ENCODE data around the gene ANKRD60.

ANKRD60 gene

DNA sequence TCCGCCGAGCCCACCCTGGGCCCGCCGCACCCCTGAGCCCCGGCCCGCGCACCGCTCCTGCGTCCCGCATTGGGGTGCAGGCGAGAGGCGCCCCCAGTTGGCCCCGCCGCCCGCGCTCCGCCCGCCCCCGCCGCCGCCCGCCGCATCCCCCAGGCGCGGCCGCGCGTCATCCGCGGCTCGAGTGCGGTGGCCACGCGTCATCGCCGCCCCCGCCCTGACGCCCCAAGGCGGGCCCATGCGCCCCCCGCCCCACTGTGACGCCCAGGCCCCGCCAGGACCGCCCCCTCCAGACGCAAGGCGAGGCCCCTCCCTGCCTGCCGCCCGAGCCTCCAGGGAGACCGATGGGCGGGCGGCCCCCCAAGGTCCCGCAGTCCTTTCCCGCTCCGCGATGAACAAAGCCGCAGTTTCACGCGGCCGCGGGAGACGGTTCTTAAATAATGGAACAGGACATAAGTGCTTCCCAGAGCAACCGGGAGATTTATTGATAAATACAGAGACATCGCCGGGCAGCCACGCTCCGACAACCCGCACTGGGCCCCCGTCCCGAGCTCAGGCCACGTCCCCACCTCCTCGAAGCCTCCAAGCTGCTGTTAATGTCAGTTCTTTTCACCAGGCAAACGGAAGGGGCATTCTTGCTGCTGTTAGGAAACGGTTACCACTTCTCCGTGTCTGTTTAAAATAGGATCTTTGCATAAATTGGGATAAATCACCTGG lies at the start of gene ANKRD60:
Gene ANKRD60 (minus strand): TSS at position 170 of the 714 bp plus-strand sequence. CDS start 0 bp downstream, at position 170.
- H3K4me1 ChIP-seq (ENCODE audit: control insufficient read depth, insufficient read depth, low read length) = no peaks in the 10 kb centered on the region
- H3K9me3 ChIP-seq (ENCODE audit: control insufficient read depth, insufficient read depth, low read depth, low read length) = no peaks in the 10 kb centered on the region
- H3K9ac ChIP-seq (ENCODE audit: low read length) = peak within 1 kb of the TSS; percentile 79
- peak within 1 kb of the TSS; percentile 67 for H3K4me3 ChIP-seq (ENCODE audit: low read depth, low read length)
- H3K27ac ChIP-seq (ENCODE audit: low read depth, low read length) = peak within 1 kb of the TSS; percentile 54
- no peaks in the 10 kb centered on the region for H3K36me3 ChIP-seq (ENCODE audit: control insufficient read depth, insufficient read depth, low read length)
- peaks cover 50% of the 10 kb centered on the region for H3K27me3 ChIP-seq (ENCODE audit: control insufficient read depth, insufficient read depth, low read length)

GRCh38 chr20:58277578-58278472 lies 49.4 kb upstream of the ANKRD60 start:
- no peak overlapping the region for H3K4me3 ChIP-seq (ENCODE audit: low read depth, low read length)
- H3K27me3 ChIP-seq (ENCODE audit: control insufficient read depth, insufficient read depth, low read length) = no peaks in the 10 kb centered on the region
- H3K9me3 ChIP-seq (ENCODE audit: control insufficient read depth, insufficient read depth, low read depth, low read length) = peaks cover 3% of the 10 kb centered on the region; the same call in 1 of the 2 replicates
- H3K4me1 ChIP-seq (ENCODE audit: control insufficient read depth, insufficient read depth, low read length) = no peaks in the 10 kb centered on the region
- no peak overlapping the region for H3K9ac ChIP-seq (ENCODE audit: low read length)
- H3K27ac ChIP-seq (ENCODE audit: low read depth, low read length) = no peak overlapping the region
- H3K36me3 ChIP-seq (ENCODE audit: control insufficient read depth, insufficient read depth, low read length) = peaks cover 4% of the 10 kb centered on the region; the same call in 1 of the 2 replicates

DNA sequence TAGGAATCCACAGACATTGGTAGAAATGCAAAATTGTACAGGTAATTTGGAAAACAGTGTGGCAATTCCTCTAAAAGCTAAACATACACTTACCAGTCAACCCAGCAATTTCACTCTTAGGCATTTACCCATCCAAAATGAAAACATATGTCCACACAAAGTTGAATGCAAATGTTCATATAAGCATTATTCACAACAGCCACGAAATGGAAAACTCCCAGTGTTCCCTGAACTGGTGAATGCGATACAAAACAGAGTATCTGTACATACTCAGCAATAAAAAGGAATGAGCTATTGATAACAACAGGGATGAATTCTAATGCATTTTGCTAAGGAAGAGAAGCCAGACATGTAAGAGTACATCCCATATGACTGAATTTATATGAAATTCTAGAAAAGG lies 48.7 kb upstream of the ANKRD60 start:
- peaks cover 3% of the 10 kb centered on the region; the same call in 1 of the 2 replicates for H3K9me3 ChIP-seq (ENCODE audit: control insufficient read depth, insufficient read depth, low read depth, low read length)
- H3K9ac ChIP-seq (ENCODE audit: low read length) = no peak overlapping the region
- no peaks in the 10 kb centered on the region for H3K27me3 ChIP-seq (ENCODE audit: control insufficient read depth, insufficient read depth, low read length)
- H3K4me3 ChIP-seq (ENCODE audit: low read depth, low read length) = no peak overlapping the region
- H3K36me3 ChIP-seq (ENCODE audit: control insufficient read depth, insufficient read depth, low read length) = peaks cover 6% of the 10 kb centered on the region; the same call in 1 of the 2 replicates
- H3K27ac ChIP-seq (ENCODE audit: low read depth, low read length) = no peak overlapping the region
- no peaks in the 10 kb centered on the region for H3K4me1 ChIP-seq (ENCODE audit: control insufficient read depth, insufficient read depth, low read length)

- Histone ChIP-seq H3K4me1 (ENCODE audit: control insufficient read depth, insufficient read depth, low read length) (no peaks in the 10 kb centered on the region), H3K9me3 (ENCODE audit: control insufficient read depth, insufficient read depth, low read depth, low read length) (peaks cover 3% of the 10 kb centered on the region; the same call in 1 of the 2 replicates), H3K9ac (ENCODE audit: low read length) (no peak overlapping the region), H3K27ac (ENCODE audit: low read depth, low read length) (no peak overlapping the region), H3K36me3 (ENCODE audit: control insufficient read depth, insufficient read depth, low read length) (peaks cover 11% of the 10 kb centered on the region), H3K4me3 (ENCODE audit: low read depth, low read length) (no peak overlapping the region), H3K27me3 (ENCODE audit: control insufficient read depth, insufficient read depth, low read length) (no peaks in the 10 kb centered on the region)
These were observed 45.9 kb upstream of the ANKRD60 start for GRCh38 chr20:58274384-58274783.

GRCh38 chr20:58271606-58272351 lies 43.3 kb upstream of the ANKRD60 start:
- no peak overlapping the region for H3K4me3 ChIP-seq (ENCODE audit: low read depth, low read length)
- peaks cover 3% of the 10 kb centered on the region; the same call in 1 of the 2 replicates for H3K9me3 ChIP-seq (ENCODE audit: control insufficient read depth, insufficient read depth, low read depth, low read length)
- H3K36me3 ChIP-seq (ENCODE audit: control insufficient read depth, insufficient read depth, low read length) = peaks cover 20% of the 10 kb centered on the region
- H3K27me3 ChIP-seq (ENCODE audit: control insufficient read depth, insufficient read depth, low read length) = no peaks in the 10 kb centered on the region
- H3K27ac ChIP-seq (ENCODE audit: low read depth, low read length) = no peak overlapping the region
- H3K4me1 ChIP-seq (ENCODE audit: control insufficient read depth, insufficient read depth, low read length) = peaks cover 8% of the 10 kb centered on the region; the same call in 1 of the 2 replicates
- H3K9ac ChIP-seq (ENCODE audit: low read length) = no peak overlapping the region

DNA sequence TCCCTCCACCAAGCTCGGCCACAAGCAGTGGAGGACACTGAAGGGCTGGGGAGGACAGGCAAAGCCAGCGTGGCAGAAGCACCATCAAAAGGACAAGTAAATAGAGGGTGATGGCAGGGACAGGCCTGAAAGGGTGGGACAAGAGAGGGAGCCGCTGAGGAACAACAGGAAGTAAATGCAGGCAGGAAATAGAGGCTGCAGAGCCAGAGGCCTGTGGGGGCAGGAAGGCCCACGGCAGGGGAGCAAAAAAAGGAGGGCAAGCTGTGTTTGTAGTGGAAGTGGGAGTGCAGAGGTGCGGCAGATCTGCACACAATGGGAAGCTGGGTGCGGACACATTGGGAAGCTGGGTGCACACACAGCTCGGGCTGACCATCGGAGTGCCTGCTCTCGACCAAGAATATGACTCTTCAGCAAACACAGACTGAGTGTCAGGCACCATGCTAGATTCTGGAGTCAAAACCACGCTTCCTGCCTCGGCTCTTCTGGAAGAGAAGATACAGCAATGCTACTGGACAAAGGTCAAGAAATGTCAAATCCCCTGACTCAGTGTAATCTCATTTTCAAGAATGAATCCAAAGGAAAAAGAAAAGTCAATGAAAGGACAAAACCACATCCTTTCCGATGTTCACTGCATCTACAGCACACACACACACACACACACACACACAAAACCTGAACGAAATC lies 40.6 kb upstream of the ANKRD60 start:
- Histone ChIP-seq H3K4me1 (ENCODE audit: control insufficient read depth, insufficient read depth, low read length) (peaks cover 8% of the 10 kb centered on the region; the same call in 1 of the 2 replicates), H3K36me3 (ENCODE audit: control insufficient read depth, insufficient read depth, low read length) (peaks cover 36% of the 10 kb centered on the region), H3K27me3 (ENCODE audit: control insufficient read depth, insufficient read depth, low read length) (no peaks in the 10 kb centered on the region), H3K4me3 (ENCODE audit: low read depth, low read length) (no peak overlapping the region), H3K9ac (ENCODE audit: low read length) (peak overlapping the region; percentile 17), H3K9me3 (ENCODE audit: control insufficient read depth, insufficient read depth, low read depth, low read length) (peaks cover 3% of the 10 kb centered on the region; the same call in 1 of the 2 replicates), H3K27ac (ENCODE audit: low read depth, low read length) (no peak overlapping the region)

- peaks cover under 1% of the 10 kb centered on the region; the same call in 1 of the 2 replicates for H3K9me3 ChIP-seq (ENCODE audit: control insufficient read depth, insufficient read depth, low read depth, low read length)
- peaks cover 8% of the 10 kb centered on the region; the same call in 1 of the 2 replicates for H3K4me1 ChIP-seq (ENCODE audit: control insufficient read depth, insufficient read depth, low read length)
- no peak overlapping the region for H3K27ac ChIP-seq (ENCODE audit: low read depth, low read length)
- H3K27me3 ChIP-seq (ENCODE audit: control insufficient read depth, insufficient read depth, low read length) = no peaks in the 10 kb centered on the region
- H3K9ac ChIP-seq (ENCODE audit: low read length) = no peak overlapping the region
- no peak overlapping the region for H3K4me3 ChIP-seq (ENCODE audit: low read depth, low read length)
- H3K36me3 ChIP-seq (ENCODE audit: control insufficient read depth, insufficient read depth, low read length) = peaks cover 34% of the 10 kb centered on the region
These were observed 40.0 kb upstream of the ANKRD60 start for GRCh38 chr20:58268421-58268821.

DNA sequence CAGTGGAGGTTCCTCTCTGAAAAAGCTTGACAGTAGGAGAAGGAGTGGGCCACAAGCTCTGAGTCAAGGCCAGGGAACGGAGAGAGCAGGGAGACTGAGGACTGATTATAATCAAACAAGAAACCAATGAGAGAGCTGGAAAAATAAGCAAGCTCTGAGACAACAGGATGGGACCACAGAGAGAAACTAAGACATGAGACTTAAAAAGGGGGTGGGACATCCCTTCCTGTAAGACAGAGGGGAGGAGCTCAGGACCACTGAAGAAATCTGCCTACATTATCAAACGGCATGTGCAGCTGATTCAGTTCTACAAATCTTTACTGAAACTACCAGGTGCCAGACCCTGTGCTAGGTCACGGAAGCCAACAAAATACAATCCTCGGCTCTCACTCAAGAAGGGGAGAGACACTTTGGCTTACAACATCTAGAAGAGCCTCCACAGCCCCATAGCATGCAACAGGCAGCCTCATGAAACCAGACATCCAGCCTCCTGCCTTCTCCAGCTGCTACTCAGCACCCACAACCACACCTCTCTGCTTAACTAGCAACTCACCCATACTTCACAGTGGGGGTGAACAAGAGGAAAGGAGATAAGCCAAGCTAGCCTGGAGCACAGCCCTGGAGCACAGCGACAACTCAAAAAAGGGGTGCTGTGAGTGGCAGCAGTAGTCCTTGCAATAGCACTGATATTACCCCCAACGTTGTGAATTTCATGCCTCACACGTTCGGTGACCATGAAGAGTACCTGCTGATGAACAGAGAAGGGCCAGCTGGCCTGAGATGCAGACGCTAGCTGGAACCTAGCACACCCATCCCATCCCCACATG lies 39.1 kb upstream of the ANKRD60 start:
- H3K9me3 ChIP-seq (ENCODE audit: control insufficient read depth, insufficient read depth, low read depth, low read length) = no peaks in the 10 kb centered on the region
- no peak overlapping the region for H3K4me3 ChIP-seq (ENCODE audit: low read depth, low read length)
- no peak overlapping the region for H3K9ac ChIP-seq (ENCODE audit: low read length)
- peaks cover 36% of the 10 kb centered on the region for H3K36me3 ChIP-seq (ENCODE audit: control insufficient read depth, insufficient read depth, low read length)
- no peaks in the 10 kb centered on the region for H3K27me3 ChIP-seq (ENCODE audit: control insufficient read depth, insufficient read depth, low read length)
- H3K27ac ChIP-seq (ENCODE audit: low read depth, low read length) = no peak overlapping the region
- peaks cover 8% of the 10 kb centered on the region; the same call in 1 of the 2 replicates for H3K4me1 ChIP-seq (ENCODE audit: control insufficient read depth, insufficient read depth, low read length)

DNA sequence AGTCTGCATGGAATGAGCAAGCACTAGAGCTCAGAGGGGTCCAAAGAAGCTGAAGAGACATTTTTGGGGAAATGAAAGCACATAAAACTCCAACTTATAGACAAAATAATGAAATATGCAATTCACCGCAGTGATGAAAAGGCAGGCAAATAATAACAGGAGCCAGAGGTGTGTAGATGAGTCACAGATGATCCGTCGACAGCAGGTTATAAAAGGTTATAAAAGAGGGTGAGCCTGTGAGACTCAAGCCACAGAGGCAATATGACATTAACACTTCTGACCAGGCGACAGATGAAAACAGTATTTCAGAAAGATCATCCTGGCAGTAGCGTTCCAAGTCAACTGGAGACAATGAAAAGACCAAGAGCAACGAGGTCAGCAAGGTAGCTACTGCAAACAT lies 35.8 kb upstream of the ANKRD60 start:
- Histone ChIP-seq H3K36me3 (ENCODE audit: control insufficient read depth, insufficient read depth, low read length) (peaks cover 37% of the 10 kb centered on the region), H3K4me3 (ENCODE audit: low read depth, low read length) (no peak overlapping the region), H3K27ac (ENCODE audit: low read depth, low read length) (no peak overlapping the region), H3K4me1 (ENCODE audit: control insufficient read depth, insufficient read depth, low read length) (peaks cover 7% of the 10 kb centered on the region), H3K9me3 (ENCODE audit: control insufficient read depth, insufficient read depth, low read depth, low read length) (no peaks in the 10 kb centered on the region), H3K27me3 (ENCODE audit: control insufficient read depth, insufficient read depth, low read length) (no peaks in the 10 kb centered on the region), H3K9ac (ENCODE audit: low read length) (no peak overlapping the region)

Measured in HUES6 (cell line).